HG02852 (cell line): ENCODE results near the gene PYROXD2.

Source experiments
- ATAC-seq: cut with Tn5 transposase; IDR thresholded peaks from one replicate; pipeline ENCODE4 v1.9.1; 2021; ENCODE audit warnings: mild to moderate bottlenecking, moderate library complexity; ENCODE audit not compliant: unreplicated experiment

The PYROXD2 gene

DNA sequence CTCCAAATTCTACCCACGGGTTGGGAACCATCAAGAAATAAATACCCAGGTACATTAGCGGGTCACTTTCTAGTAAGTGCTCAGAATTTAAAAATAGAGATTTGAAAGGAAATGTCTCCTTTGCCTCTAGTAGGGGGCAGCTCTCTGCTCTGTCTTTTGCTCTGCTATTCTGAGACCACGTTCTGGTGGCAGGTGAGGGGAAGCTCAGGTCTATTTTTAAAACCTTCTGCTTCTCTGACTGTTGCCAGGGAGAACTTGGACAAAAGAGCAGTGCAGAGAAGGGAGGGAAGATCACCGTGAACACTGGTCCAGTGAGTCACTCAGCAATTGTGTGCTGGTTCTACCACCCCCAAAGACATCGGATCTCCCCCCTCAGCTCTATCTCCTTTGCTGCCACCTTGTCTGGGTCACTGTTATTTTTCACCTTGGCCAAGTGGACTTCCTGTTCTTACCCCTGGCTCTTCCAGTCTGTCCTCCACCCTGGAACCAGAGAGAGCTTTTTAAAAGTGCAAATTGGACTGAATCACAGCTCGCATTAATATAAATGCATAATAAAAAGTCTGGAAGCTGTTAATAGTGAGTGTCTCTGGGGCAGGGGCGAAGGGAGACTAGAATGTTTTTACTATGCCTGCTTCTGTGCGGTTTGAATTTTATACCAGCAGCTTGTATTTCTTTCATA, 74.6 kb downstream of the PYROXD2 start:
- peak; percentile 41 for ATAC-seq

DNA sequence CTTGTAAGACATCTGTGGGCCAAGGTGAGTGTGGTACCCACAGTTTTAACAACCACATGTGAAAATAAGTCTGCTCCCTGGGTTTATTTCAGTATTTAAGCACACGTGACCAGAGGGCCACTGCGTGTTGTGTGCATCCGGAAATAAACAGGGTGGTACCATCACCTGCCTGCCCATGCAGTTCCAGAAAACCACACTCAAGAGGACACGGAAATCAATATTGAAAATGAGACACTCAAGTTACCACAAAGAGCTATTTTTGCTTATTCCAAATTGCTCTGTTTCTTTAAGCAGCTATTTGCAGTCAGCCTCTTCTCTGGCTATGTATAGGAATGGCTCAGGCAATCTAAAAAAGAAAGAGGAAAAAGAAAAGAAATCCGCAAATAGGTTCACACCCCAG, 75.2 kb downstream of the PYROXD2 start:
- ATAC-seq: peak; percentile 78

DNA sequence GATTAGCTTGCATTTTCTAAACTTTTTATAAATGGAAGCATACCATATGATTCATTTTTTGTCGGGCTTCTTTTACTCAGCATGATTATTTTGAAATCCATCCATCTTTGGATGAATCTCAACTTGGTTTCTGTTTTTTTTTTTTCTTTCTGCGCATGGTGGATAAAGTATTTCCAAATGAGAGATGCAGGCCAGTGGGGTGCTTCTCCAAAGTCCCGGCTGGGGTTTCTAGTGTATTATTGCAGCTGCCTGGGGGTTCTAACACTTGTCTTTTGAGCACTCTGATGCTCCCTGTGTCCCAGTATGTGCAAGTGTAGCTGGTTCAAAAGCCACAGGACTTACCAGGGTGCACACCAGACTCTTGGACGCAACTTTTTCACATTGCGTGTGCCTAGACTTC, 76.1 kb downstream of the PYROXD2 start:
- no peak for ATAC-seq

DNA sequence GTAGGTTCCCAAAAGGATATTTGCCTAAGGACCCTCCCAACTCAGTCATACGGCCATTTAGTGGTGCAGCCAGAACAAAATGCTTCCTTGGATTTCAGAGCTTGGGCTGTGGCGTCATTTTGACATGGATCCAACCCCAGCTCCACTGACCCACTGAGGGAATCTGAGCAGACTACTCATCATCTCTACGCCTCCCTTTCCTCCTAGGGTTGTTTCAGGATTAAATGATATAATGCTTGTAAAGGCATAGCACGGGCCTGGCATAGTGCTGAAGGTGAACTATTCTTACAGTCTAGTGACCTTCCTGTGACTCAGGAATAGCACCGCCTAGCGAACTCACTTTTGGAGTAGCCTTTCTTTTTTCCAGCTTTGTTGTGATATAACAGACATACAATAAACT, 76.7 kb downstream of the PYROXD2 start:
- no peak for ATAC-seq

DNA sequence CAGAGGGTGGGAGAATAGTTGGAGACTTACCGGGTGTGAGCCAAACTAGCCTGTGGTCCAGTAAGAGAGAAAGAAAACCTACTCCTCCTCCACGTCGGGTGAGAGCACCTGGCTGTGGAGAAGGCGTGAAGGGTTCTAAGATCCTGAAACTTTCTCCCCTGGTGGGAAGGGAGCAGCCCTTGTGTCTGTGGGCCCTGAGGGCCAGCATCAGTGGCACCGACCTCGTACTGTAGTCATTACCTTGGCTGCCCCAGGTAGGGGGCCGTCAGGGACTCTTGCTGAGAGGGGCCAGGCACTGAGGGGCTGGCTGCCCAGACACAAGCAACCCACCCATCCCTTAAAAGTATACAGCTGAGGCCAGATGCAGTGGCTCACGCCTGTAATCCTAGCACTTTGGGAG, 77.5 kb downstream of the PYROXD2 start:
- no peak for ATAC-seq
